Smooth muscle cell of the pulmonary artery (primary cell): ENCODE data around the gene SLC39A6. TPM values are rescaled to one million over a fixed set of nuclear protein-coding genes. Genes with fewer than 3 reads are reported as not detected.

Experiments
- total RNA-seq: library from RNA; depleted of rRNA; stranded (reverse); fragments of >200 nt; gene quantifications from 2 replicates; pipeline ENCODE4 v1.2.3, GENCODE V29; 2014

The SLC39A6 gene
- total RNA-seq, result 186 and 218 TPM in 2 replicates

GRCh38 chr18:36129300-36130038 lies at the start of gene SLC39A6, which contains the start of gene ELP2:
SLC39A6 (minus strand) TSS chr18:36129340; CDS start chr18:36127007, 2,333 bp downstream.
ELP2 (plus strand) TSS chr18:36129899; CDS start chr18:36129934, 35 bp downstream.

DNA sequence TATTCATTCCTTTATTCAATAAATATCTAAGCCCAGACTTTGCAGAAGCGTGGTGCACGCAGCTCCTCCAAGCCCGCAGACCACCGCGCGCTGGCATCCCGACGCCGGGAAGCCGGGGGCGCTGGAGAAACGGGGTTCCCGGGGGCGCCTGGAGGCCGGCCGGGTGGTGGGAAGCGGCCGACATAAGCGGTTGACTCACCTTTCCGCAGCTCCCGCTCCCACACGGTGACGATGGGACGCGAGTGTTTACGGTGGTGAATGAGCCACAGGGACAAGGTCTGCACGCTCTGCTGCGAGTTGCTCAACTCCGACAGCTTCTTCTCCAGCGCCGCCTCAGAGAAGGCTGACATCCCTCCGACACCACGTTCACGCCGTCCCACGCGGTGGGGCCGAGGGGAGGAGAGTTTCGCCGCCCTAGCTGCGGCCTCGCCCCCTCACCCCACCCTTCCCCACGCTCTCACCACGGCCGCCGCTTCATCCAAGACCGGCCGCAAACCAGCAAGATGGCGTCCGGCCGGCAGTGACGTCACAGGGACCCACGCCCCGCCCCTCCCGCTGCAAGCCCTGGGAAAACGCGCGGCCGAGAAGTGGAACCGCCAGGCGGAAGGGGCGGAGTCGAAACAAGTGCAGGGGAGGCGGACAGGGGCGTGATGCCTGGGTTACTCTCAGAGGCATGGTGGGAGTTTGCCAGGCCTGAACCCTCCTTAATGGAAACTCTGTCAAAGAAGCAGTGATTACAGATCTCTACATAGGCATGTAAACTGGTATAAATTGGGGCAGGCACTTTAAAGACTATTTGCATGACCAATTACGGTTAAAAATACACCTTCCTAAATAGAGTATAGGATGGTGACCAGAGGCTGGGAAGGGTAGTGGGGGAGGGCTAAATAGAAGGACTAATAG lies 61.8 kb downstream of the SLC39A6 start, which contains the start of gene RPRD1A:
Gene RPRD1A, minus strand, starts transcription at position 505 of the 903 bp plus-strand sequence. Its CDS starts 155 bp downstream, at position 350.

Other genes starting within 250 kb of the SLC39A6 start
- gene RPRD1A, start 61.8 kb downstream of the SLC39A6 start, total RNA-seq, result 51.1 and 62.8 TPM in 2 replicates
- gene ELP2, start 559 bp upstream of the SLC39A6 start, total RNA-seq, result 138 and 235 TPM in 2 replicates
- 5.6 and 16.6 TPM in 2 replicates for gene MOCOS, start 58.2 kb upstream of the SLC39A6 start, total RNA-seq
- gene FHOD3, start 168.4 kb upstream of the SLC39A6 start, total RNA-seq, result 7.0 and 8.8 TPM in 2 replicates